Activated naive CD4-positive, alpha-beta T cell treated with anti-CD3 and anti-CD28 coated beads for 36 hours (primary cell): Measurements from ENCODE around the gene SLC40A1. TPM values are rescaled to one million over a fixed set of nuclear protein-coding genes. Genes with fewer than 3 reads are reported as not detected.

Experiments used
- CTCF ChIA-PET: fragments of 350-600 bp; sonication (Branson Sonifier 250); formaldehyde crosslinking; loops from one replicate; lab custom pipeline; 2021; ENCODE audit warnings: antibody characterized with exemption; lab: Charles Lee
- DNase-seq: peaks from one replicate; pipeline ENCODE4 v3.0.0-alpha.2; 2020
- H3K27ac Mint-ChIP-seq: one replicate; pipeline ENCODE4 v1.8.0; 2021; ENCODE audit warnings: mild to moderate bottlenecking, mixed read lengths
- H3K27me3 Mint-ChIP-seq: one replicate; pipeline ENCODE4 v1.8.0; 2021; ENCODE audit warnings: low read depth, mixed read lengths
- H3K36me3 Mint-ChIP-seq: one replicate; pipeline ENCODE4 v1.8.0; 2021; ENCODE audit warnings: low read depth, mixed read lengths
- H3K4me1 Mint-ChIP-seq: one replicate; pipeline ENCODE4 v1.8.0; 2021; ENCODE audit warnings: low read depth, mixed read lengths
- H3K4me3 Mint-ChIP-seq: one replicate; pipeline ENCODE4 v1.8.0; 2021; ENCODE audit warnings: mild to moderate bottlenecking, moderate library complexity, mixed read lengths
- H3K9me3 Mint-ChIP-seq: one replicate; pipeline ENCODE4 v1.8.0; 2021; ENCODE audit warnings: mixed read lengths
- intact Hi-C: fragments of 100-400 bp; cut with micrococcal nuclease; formaldehyde crosslinking; loops from one replicate; pipeline ENCODE4 v1.15.1; 2023
- total RNA-seq, 2 experiments: library from RNA; stranded (reverse); gene quantifications; one replicate each; pipeline ENCODE4 v1.2.3, GENCODE V29; 2021

Gene SLC40A1
- total RNA-seq, 2 experiments from 2014 or later = 3.8 to 4.1 TPM

DNA sequence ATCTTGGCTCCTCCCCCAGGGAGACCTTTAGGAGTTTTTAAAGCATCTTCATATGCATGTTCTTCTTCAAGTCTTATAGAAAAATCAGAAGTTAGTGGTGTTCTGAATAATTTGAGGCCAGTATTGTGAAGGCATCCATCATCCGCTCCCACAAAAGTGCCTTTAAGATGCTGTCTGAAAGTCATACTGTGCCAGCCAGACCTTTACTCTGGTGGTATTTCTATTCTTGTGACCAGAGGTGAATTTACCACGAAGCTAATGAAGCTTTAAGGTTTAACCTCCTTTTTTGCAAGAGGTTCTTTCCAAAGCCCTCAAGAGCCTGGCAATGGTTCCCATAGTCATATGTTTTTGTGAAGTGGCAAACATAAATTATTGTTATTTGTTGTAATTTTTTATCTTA, 54.3 kb downstream of the SLC40A1 start:
- Mint-ChIP-seq H3K36me3 (no peaks in the 10 kb centered on the region), H3K9me3 (no peaks in the 10 kb centered on the region), H3K4me1 (no peaks in the 10 kb centered on the region), H3K4me3 (no peak overlapping the region), H3K27ac (no peak overlapping the region), H3K27me3 (no peaks in the 10 kb centered on the region)
- DNase-seq = no peak
- intact Hi-C loops = no loop called here
- CTCF ChIA-PET = no interaction called here

DNA sequence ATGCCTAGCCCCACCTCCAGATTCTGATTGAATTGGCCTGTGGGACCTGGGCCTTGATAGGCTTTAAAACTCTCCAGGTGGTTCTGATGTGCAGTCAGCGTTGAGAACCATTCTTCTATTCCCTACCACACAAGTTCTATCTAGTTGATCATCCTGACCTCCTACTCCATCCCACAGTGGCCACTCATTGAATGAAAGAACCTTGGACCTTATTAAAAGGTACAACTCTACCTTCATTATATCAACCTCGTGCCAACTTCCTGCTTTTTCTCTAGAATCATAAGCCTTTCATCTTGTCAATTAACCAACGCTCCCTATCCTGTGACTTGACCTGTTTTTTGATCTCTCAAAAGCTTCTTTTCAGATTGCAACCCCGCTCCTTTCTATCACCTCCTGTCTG, 55.8 kb downstream of the SLC40A1 start:
- Mint-ChIP-seq H3K27me3 (no peaks in the 10 kb centered on the region), H3K36me3 (no peaks in the 10 kb centered on the region), H3K4me1 (no peaks in the 10 kb centered on the region), H3K9me3 (no peaks in the 10 kb centered on the region), H3K27ac (no peak overlapping the region), H3K4me3 (no peak overlapping the region)
- CTCF ChIA-PET = no interaction called here
- DNase-seq = no peak
- intact Hi-C loops = no loop called here

DNA sequence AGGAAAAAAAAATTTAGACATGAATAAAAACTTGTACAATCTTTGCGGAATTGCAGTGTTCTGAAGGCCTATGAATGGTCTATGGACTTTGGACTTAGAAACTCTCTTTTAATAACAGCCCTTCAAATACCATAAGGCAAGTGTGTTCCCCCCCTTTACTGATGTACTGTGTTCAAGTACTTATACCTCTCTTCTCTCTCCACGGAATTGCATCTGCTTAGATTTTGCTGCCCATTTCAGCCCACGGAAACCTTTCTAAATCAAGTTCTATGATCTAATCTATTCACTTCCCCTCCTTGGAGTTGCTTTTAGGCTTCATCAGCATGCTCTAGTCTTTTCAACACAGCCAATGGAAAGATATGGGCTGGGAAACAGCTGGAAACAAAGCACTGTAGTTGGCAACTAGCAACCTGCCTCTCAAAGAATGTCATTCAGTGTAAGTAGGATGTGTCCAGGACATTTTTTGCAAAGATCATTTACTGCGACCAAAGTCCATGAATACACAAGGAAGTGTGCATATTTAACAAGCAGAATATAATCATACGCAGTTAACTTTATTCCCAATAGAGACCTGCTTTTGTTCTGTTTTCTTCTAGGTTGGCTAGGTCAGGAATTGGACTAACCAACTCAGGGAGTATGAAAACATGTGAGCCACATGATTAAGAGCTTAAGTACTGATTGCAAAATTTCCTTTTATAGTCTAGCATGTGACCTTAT, 58.0 kb downstream of the SLC40A1 start:
- Mint-ChIP-seq H3K4me3 (no peak overlapping the region), H3K9me3 (no peaks in the 10 kb centered on the region), H3K27me3 (no peaks in the 10 kb centered on the region), H3K27ac (no peak overlapping the region), H3K4me1 (no peaks in the 10 kb centered on the region), H3K36me3 (no peaks in the 10 kb centered on the region)
- CTCF ChIA-PET = no interaction called here
- intact Hi-C loops = no loop called here
- DNase-seq = no peak

DNA sequence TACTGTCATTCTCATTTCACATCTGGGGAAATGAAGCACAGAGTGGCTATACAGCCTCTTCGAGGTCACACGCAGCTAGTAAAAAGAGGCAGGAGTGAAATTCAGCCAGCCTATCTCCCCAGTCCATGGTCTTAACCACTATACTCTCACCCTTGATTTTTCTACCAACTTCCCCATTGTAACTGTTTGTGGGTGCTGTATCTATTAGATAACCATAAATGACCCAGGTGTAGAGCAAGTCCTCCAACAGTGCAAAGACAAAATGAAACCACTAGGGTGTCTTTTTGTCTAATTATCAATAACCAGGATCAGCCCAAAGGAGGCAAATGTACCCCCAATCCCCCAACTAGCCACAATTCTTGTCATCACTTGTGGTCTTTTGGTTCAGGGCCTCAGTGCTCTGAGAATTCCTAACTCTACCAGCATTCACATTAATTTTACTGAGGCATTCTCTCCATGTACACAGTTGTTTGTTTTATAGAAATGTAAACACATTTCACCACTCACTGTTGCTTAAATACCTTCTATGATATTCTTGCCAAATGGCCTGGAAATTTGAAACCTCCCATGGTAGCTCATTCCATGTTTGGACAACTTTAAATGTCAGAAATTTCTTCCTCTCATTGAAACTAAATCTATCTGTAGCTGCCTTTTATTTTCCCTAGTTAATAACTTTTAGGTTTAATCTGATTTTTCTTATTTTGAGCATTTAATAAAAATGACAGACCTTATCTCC, 58.7 kb downstream of the SLC40A1 start:
- no peak overlapping the region for H3K4me3 Mint-ChIP-seq
- no peak for DNase-seq
- CTCF ChIA-PET = interaction anchor here (1.5 kb wide), 1 partner anchor 15 kb away, joined by 4 read pairs; no protein-coding TSS in a partner anchor
- H3K27me3 Mint-ChIP-seq = no peaks in the 10 kb centered on the region
- intact Hi-C loops = no loop called here
- H3K36me3 Mint-ChIP-seq = no peaks in the 10 kb centered on the region
- no peaks in the 10 kb centered on the region for H3K4me1 Mint-ChIP-seq
- H3K27ac Mint-ChIP-seq = no peak overlapping the region
- H3K9me3 Mint-ChIP-seq = no peaks in the 10 kb centered on the region

DNA sequence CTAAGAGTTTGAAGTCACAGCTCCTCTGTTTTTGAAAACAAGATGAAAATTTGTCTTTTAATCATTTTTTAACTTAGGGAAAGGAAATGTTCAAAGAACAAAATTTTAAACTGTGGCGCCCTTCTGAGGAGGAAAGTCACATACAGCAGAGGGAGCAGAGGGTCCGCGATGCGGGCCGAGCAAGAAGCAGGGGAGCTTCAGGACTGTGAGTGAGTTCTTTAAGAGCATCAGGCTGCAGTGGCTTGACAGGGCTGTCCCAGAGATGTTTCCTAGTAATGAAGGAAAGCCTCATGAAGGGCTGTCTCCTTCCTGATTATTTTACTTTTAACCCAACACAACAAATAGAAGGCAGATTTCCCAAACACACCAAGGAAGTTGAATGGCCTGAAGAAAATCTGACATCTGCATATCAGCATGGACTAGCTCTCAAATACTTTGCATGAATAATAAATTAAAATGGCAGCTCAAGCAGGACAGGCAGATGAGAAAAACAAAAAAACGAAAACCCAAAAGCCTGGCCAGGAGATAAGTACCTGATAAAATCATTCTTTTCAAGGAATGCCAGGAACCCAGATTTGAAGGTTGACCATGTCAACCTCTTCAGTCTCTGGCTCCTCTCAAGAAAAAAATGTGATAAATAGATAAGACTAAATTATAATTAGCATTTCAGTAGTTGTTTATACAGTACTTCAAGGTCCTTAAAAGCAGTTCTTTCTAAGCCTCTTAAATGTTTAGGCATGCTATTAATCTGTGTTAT, 60.8 kb downstream of the SLC40A1 start:
- H3K27ac Mint-ChIP-seq = no peak overlapping the region
- H3K4me3 Mint-ChIP-seq = no peak overlapping the region
- no peaks in the 10 kb centered on the region for H3K4me1 Mint-ChIP-seq
- no peaks in the 10 kb centered on the region for H3K36me3 Mint-ChIP-seq
- CTCF ChIA-PET = interaction anchor here (0.6 kb wide), 1 partner anchor 462 kb away, joined by 6 read pairs; no protein-coding TSS in a partner anchor
- no peaks in the 10 kb centered on the region for H3K27me3 Mint-ChIP-seq
- H3K9me3 Mint-ChIP-seq = no peaks in the 10 kb centered on the region
- intact Hi-C loops = no loop called here
- no peak for DNase-seq

DNA sequence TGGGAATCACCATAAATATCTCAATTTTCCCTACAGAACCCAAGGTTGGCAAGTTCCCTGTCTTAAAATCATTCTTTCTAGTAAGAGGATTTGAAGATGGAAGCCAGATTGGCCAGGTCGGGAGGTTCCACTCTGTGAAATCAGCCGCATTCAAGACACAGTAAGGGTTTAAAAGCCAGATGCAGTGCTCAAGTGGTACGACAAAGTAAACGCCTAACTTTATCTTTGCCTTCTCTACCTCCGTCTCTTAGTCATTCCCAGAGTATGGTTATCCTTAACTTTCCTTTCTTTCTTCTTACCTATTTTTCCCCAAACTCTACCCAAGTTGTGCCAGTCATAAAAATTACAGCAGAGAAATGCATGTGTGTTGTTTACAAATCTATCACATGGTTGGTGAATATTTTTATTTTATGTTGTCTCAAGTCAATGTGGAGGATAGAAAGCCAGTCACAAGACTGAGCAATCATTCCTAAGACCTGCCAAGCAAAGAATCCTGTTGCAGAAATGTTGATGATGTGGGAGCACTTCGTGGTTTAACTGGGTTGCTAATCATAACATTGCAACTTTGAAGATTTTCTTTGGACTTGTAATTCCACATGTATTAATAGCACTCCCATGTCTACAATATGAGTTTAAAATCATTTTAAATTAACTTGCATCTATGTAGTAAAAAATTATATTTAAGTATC, 62.6 kb downstream of the SLC40A1 start:
- Mint-ChIP-seq H3K9me3 (no peaks in the 10 kb centered on the region), H3K4me3 (no peak overlapping the region), H3K27ac (no peak overlapping the region), H3K36me3 (no peaks in the 10 kb centered on the region), H3K4me1 (no peaks in the 10 kb centered on the region), H3K27me3 (peaks cover under 1% of the 10 kb centered on the region)
- CTCF ChIA-PET = interaction anchor here (0.6 kb wide), 1 partner anchor 1972 kb away, joined by 5 read pairs; no protein-coding TSS in a partner anchor
- no peak for DNase-seq
- intact Hi-C loops = no loop called here

DNA sequence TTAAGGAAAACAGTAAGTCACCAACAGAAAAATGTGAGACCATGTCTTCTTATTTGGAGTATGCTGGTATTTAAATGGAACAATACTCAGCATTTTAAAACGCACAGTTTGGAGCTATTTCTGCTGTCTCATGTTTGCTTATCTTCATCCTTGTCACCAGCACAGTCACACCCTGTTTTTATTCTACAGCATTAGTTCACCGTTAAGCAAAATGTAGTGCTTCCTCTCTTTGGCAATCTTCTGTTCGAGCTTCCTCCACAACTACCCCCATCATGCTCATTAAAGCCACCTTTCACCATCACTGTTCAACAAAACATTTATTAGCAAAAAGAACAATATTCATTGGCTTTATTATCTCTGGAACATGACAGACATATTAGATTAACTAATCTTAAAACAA, 64.0 kb downstream of the SLC40A1 start:
- Mint-ChIP-seq H3K27ac (no peak overlapping the region), H3K9me3 (no peaks in the 10 kb centered on the region), H3K36me3 (no peaks in the 10 kb centered on the region), H3K4me1 (no peaks in the 10 kb centered on the region), H3K27me3 (peaks cover 2% of the 10 kb centered on the region), H3K4me3 (no peak overlapping the region)
- DNase-seq = no peak
- CTCF ChIA-PET = interaction anchor here (1.0 kb wide), 1 partner anchor 8 kb away, joined by 4 read pairs; no protein-coding TSS in a partner anchor
- intact Hi-C loops = no loop called here

DNA sequence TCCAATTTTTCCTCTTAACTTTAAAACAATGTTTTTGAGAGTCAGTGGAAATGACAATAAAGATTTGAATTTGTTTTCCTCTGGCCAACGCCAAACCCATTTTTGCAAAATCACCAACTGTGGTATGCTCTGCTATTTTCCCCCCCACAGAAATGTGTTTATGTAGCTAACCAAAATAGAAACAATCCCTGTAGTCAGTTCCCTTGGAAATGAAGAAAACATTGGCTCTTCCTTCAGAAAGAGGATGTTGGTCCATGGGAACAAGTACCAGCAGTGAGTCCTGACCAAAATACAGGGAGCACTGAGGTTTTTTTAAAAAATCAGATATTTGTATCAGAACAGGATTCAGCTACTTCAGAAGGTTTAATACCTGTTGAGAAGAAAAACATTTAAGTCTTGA, 65.3 kb downstream of the SLC40A1 start:
- intact Hi-C loops = no loop called here
- Mint-ChIP-seq H3K27ac (no peak overlapping the region), H3K36me3 (no peaks in the 10 kb centered on the region), H3K4me3 (no peak overlapping the region), H3K4me1 (no peaks in the 10 kb centered on the region), H3K27me3 (peaks cover 2% of the 10 kb centered on the region), H3K9me3 (no peaks in the 10 kb centered on the region)
- CTCF ChIA-PET = no interaction called here
- DNase-seq = no peak

DNA sequence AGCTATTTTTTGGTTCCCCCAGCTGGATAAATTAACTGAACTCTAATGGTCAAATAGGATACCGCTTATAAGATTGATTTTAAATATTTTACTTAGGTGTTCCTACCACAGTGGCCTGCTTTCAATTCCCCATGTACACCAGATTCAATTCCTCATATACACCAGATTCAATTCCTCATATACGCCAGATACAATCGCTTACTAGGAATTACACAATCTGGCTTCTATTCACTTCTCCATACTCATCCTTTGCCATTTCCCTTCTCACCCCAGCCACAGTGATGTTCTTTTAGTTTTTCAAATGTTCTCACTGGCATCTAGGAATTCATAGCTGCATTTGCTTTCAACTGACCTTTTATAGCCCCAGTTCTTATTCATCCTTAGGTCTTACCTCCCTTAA, 66.5 kb downstream of the SLC40A1 start:
- CTCF ChIA-PET = no interaction called here
- H3K4me1 Mint-ChIP-seq = no peaks in the 10 kb centered on the region
- no peaks in the 10 kb centered on the region for H3K36me3 Mint-ChIP-seq
- H3K9me3 Mint-ChIP-seq = no peaks in the 10 kb centered on the region
- intact Hi-C loops = no loop called here
- H3K27ac Mint-ChIP-seq = no peak overlapping the region
- no peak overlapping the region for H3K4me3 Mint-ChIP-seq
- DNase-seq = no peak
- peaks cover 2% of the 10 kb centered on the region for H3K27me3 Mint-ChIP-seq

DNA sequence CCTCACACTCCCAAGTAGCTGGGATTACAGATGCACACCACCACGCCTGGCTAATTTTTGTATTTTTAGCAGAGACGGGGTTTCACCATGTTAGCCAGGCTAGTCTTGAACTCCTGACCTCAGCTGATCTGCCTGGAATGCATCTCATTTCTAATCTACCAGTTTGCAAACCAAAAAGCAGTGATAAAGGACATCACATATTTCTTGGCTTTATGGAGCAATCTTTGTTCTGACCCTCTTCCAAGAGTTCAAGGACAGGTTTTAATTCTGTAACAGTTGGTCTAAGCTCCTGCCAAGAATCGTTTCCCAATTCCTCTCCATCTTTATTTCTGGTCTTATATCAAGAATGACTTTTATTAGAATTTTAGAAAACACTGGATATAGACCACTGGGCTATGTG, 67.7 kb downstream of the SLC40A1 start:
- DNase-seq = no peak
- peaks cover 2% of the 10 kb centered on the region for H3K27me3 Mint-ChIP-seq
- H3K4me3 Mint-ChIP-seq = no peak overlapping the region
- no peak overlapping the region for H3K27ac Mint-ChIP-seq
- no peaks in the 10 kb centered on the region for H3K36me3 Mint-ChIP-seq
- intact Hi-C loops = no loop called here
- CTCF ChIA-PET = no interaction called here
- H3K9me3 Mint-ChIP-seq = peaks cover 4% of the 10 kb centered on the region
- H3K4me1 Mint-ChIP-seq = no peaks in the 10 kb centered on the region

DNA sequence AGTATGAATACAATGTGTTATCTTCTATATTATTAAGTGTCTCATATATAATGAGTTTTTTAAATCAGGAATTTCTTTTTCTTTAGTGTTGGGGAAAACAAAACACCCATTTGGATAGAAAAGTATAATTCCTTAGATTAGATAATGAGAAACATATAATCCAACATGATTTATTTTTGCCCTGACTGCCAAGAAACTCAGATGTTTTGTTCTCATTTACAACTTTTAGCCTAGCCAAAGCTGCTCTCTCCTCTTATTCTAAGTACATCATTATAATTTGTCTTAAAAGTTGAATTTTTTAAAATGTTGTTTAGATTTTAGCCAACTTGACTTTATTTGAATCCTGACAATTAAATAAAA, 68.6 kb downstream of the SLC40A1 start:
- Mint-ChIP-seq H3K36me3 (no peaks in the 10 kb centered on the region), H3K27me3 (peaks cover 2% of the 10 kb centered on the region), H3K4me3 (no peak overlapping the region), H3K9me3 (peaks cover 4% of the 10 kb centered on the region), H3K27ac (no peak overlapping the region), H3K4me1 (no peaks in the 10 kb centered on the region)
- intact Hi-C loops = no loop called here
- CTCF ChIA-PET = interaction anchor here (0.7 kb wide), 1 partner anchor 55 kb away, joined by 4 read pairs; no protein-coding TSS in a partner anchor
- no peak for DNase-seq
